GM12878 (cell line): ENCODE results near the gene DCTN1. TPM values are rescaled to one million over a fixed set of nuclear protein-coding genes. Genes with fewer than 3 reads are reported as not detected.

ENCODE experiments used
- ATAC-seq: fragments of 200-7000 bp; cut with Tn5 transposase; 3 replicates; pipeline ENCODE4 v1.9.1; 2020; ENCODE audit warnings: mild to moderate bottlenecking, moderate library complexity
- BruUV-seq: library from RNA; stranded (reverse); fragments of 400-500 nt; replicated peaks from 2 replicates; lab custom pipeline; 2021; lab: Mats Ljungman, UMichigan
- CTCF ChIA-PET: fragments of 300-600 bp; sonication (Branson Sonifier 250); formaldehyde crosslinking; extraction: SDS; loops from one replicate; lab custom pipeline; 2021; ENCODE audit warnings: inconsistent platforms; lab: Yijun Ruan, JAX
- POLR2A ChIA-PET: fragments of 350-600 bp; formaldehyde crosslinking; extraction: SDS; loops from one replicate; lab custom pipeline; 2021; ENCODE audit warnings: inconsistent platforms; lab: Charles Lee
- RAD21 ChIA-PET: fragments of 300-600 bp; sonication (Branson Sonifier 250); formaldehyde crosslinking; loops from one replicate; lab custom pipeline; 2023; ENCODE audit warnings: antibody characterized with exemption; ENCODE audit not compliant: unreplicated experiment; lab: Charles Lee
- SMC1A ChIA-PET: fragments of 300-600 bp; sonication (Branson Sonifier 250); formaldehyde crosslinking; loops from one replicate; lab custom pipeline; 2023; ENCODE audit not compliant: unreplicated experiment, uncharacterized antibody; lab: Charles Lee
- DNase-seq: peaks from one replicate; pipeline ENCODE4 v3.0.0-alpha.2; 2011; ENCODE audit warnings: low read depth, low spot score
- FAIRE-seq: peaks from 3 replicates; lab custom pipeline; 2011; peaks lifted over from hg19 to GRCh38; lab: Jason Lieb, UNC
- H2AFZ ChIP-seq: 2 replicates; pipeline ENCODE4 v1.6.0; 2011; ENCODE audit warnings: low read depth, low read length, control low read depth; ENCODE audit not compliant: control insufficient read depth
- H3K27ac ChIP-seq: 2 replicates; pipeline ENCODE4 v1.5.1; 2011; ENCODE audit warnings: control low read depth; ENCODE audit not compliant: control insufficient read depth, insufficient read depth
- H3K27me3 ChIP-seq, 2 experiments: replicated peaks in 1 of 2; 2 replicates each; pipeline versions ENCODE4 v1.6.0 to v1.6.1; 2011; ENCODE audit warnings: low read length in 1 of 2; ENCODE audit not compliant: control insufficient read depth in 2 of 2, insufficient read depth in 2 of 2
- H3K36me3 ChIP-seq, 2 experiments: 2 replicates each; pipeline ENCODE4 v1.5.1; 2011; ENCODE audit warnings: low read length in 1 of 2; ENCODE audit not compliant: control insufficient read depth in 2 of 2, insufficient read depth in 2 of 2
- H3K4me1 ChIP-seq: 2 replicates; pipeline ENCODE4 v1.6.1; 2011; ENCODE audit warnings: mild to moderate bottlenecking, low read length, moderate library complexity, mixed read lengths; ENCODE audit not compliant: control insufficient read depth, insufficient read depth
- H3K4me2 ChIP-seq: 2 replicates; pipeline ENCODE4 v1.6.0; 2011; ENCODE audit warnings: control low read depth; ENCODE audit not compliant: control insufficient read depth, insufficient read depth
- H3K4me3 ChIP-seq: fragments of 200-600 bp; sonication (generic); 2 replicates; pipeline ENCODE4 v1.5.1; 2016
- H3K79me2 ChIP-seq: 2 replicates; pipeline ENCODE4 v1.6.0; 2011; ENCODE audit warnings: low read length; ENCODE audit not compliant: control insufficient read depth, insufficient read depth
- H3K9ac ChIP-seq: 2 replicates; pipeline ENCODE4 v1.8.0; 2011; ENCODE audit warnings: low read length, control low read depth, mixed read lengths; ENCODE audit not compliant: control insufficient read depth, insufficient read depth
- H3K9me3 ChIP-seq: replicated peaks from 3 replicates; pipeline ENCODE4 v1.5.1; 2011; ENCODE audit warnings: mild to moderate bottlenecking, low read length; ENCODE audit not compliant: control insufficient read depth, insufficient read depth
- H4K20me1 ChIP-seq: 2 replicates; pipeline ENCODE4 v1.6.0; 2011; ENCODE audit not compliant: control insufficient read depth, insufficient read depth
- BACH1 ChIP-seq: fragments of 450-650 bp; IDR thresholded peaks from 2 replicates; pipeline ENCODE4 v1.6.1; 2017; ENCODE audit warnings: mild to moderate bottlenecking, borderline replicate concordance
- BCL11A ChIP-seq: IDR thresholded peaks from 2 replicates; pipeline ENCODE4 v1.6.1; 2011; ENCODE audit warnings: low read depth, low read length
- EED ChIP-seq: sonication (generic); IDR thresholded peaks from 2 replicates; pipeline ENCODE4 v1.6.1; 2016; ENCODE audit warnings: antibody characterized with exemption, low read depth
- FOXK2 ChIP-seq: fragments of 450-650 bp; IDR thresholded peaks from 2 replicates; pipeline ENCODE4 v1.6.1; 2017; ENCODE audit warnings: mild to moderate bottlenecking, moderate library complexity
- HDGF ChIP-seq: fragments of 450-650 bp; IDR thresholded peaks from 2 replicates; pipeline ENCODE4 v1.6.1; 2016; ENCODE audit warnings: antibody characterized with exemption
- MEF2B ChIP-seq: fragments of 450-650 bp; IDR thresholded peaks from 2 replicates; pipeline ENCODE4 v1.6.1; 2018; ENCODE audit warnings: mild to moderate bottlenecking, moderate library complexity; ENCODE audit not compliant: partially characterized antibody, poor library complexity, severe bottlenecking
- NFYA ChIP-seq: IDR thresholded peaks from 2 replicates; pipeline ENCODE4 v1.6.1; 2011; ENCODE audit warnings: low read depth, mild to moderate bottlenecking, low read length, improper control_type of control experiment, borderline replicate concordance
- PAX5 ChIP-seq: IDR thresholded peaks from 2 replicates; pipeline ENCODE4 v1.6.1; 2011; ENCODE audit warnings: low read depth, low read length, borderline replicate concordance
- SMAD1 ChIP-seq: fragments of 450-650 bp; IDR thresholded peaks from 2 replicates; pipeline ENCODE4 v1.6.1; 2018; ENCODE audit warnings: mild to moderate bottlenecking, low read depth; ENCODE audit not compliant: partially characterized antibody
- SRF ChIP-seq, 2 experiments: IDR thresholded peaks; 2 replicates each; pipeline ENCODE4 v1.6.1; 2011; ENCODE audit warnings: low read depth in 2 of 2, low read length in 2 of 2, mild to moderate bottlenecking in 1 of 2, moderate library complexity in 1 of 2
- SUZ12 ChIP-seq: fragments of 200-600 bp; sonication (generic); IDR thresholded peaks from one replicate; pipeline ENCODE4 v1.6.1; 2018; ENCODE audit warnings: antibody characterized with exemption, mild to moderate bottlenecking; ENCODE audit not compliant: unreplicated experiment
- TCF3 ChIP-seq: IDR thresholded peaks from 2 replicates; pipeline ENCODE4 v1.6.1; 2012; ENCODE audit warnings: low read depth, mild to moderate bottlenecking, low read length, borderline replicate concordance; ENCODE audit not compliant: insufficient read depth
- YBX1 ChIP-seq: fragments of 450-650 bp; IDR thresholded peaks from 2 replicates; pipeline ENCODE4 v1.6.1; 2016; ENCODE audit warnings: antibody characterized with exemption
- WGBS: methylation state at CpG from one replicate; pipeline ENCODE4 v1.1.6; 2016; ENCODE audit warnings: low lambda C conversion rate; ENCODE audit not compliant: insufficient replicate concordance, insufficient coverage; ENCODE audit errors: missing lambda C conversion rate; 5-methylcytosine and 5-hydroxymethylcytosine counted together
- in situ Hi-C: fragments of 300-500 bp; cut with MboI; formaldehyde crosslinking; loops from 9 replicates; pipeline ENCODE4 v1.14.3; 2018; ENCODE audit warnings: mixed read lengths
- intact Hi-C: fragments of 100-400 bp; cut with micrococcal nuclease; formaldehyde crosslinking; loops from one replicate; pipeline ENCODE4 v1.14.2; 2022; ENCODE audit not compliant: unreplicated experiment
- polyA plus RNA-seq, 11 experiments: library from polyadenylated mRNA; depleted of rRNA in 4 of 11; unstranded in 6 of 11; stranded (reverse) in 5 of 11; fragments of >200 nt; fragmentation: Nextera tagmentation in 4 of 11; fragmentation: Illumina TruSeq in 1 of 11; extraction: Ambion mirVana in 4 of 11; extraction: Trizol in 1 of 11; gene quantifications; 1 replicate in 1 of 11; 2 replicates in 10 of 11; pipeline versions ENCODE4 v1.2.1 to v1.2.3, GENCODE V29; 2011 to 2016; ENCODE audit warnings: inconsistent platforms in 2 of 11, missing spikeins in 2 of 11, low read depth in 1 of 11
- total RNA-seq, 4 experiments: library from RNA; depleted of rRNA in 3 of 4; stranded (reverse); fragments of >200 nt in 3 of 4; fragmentation: Illumina TruSeq in 1 of 4; extraction: Trizol in 1 of 4; gene quantifications; 2 replicates each; pipeline versions ENCODE4 v1.2.1 to v1.2.3, GENCODE V29; 2013 to 2021

The DCTN1 gene
- total and polyA plus RNA-seq, 10 of the 15 experiments (the other 5 are each of a cell fraction or from before 2014, with no cell fraction given): 44.1 to 116 (median 64.8) TPM

GRCh38 chr2:74391209-74391579, 11.1 kb upstream of the DCTN1 start:
- intact Hi-C loops (loop anchor here (5.0 to 10.0 kb wide), 3 partner anchors 124 to 246 kb away; partner anchors contain the start of gene BOLA3), in situ Hi-C loops (loop anchor here (10.0 kb wide), 1 partner anchor 566 kb away; the partner anchor contains the start of gene STAMBP)
- RAD21 ChIA-PET: interaction anchor here (0.8 to 3.5 kb wide), 14 partner anchors 9 to 563 kb away, joined by 3 to 14 read pairs (median 5); partner anchors contain the start of genes INO80B, STAMBP and WBP1
- H3K4me3 ChIP-seq: peak overlapping the region; percentile 88
- SMC1A ChIA-PET: interaction anchor here (0.7 to 6.1 kb wide), 18 partner anchors 10 to 567 kb away, joined by 3 to 36 read pairs (median 4); partner anchors contain the start of gene INO80B
- no peaks in the 10 kb centered on the region for H3K9me3 ChIP-seq
- H3K9ac ChIP-seq: peak overlapping the region; percentile 97
- H2AFZ ChIP-seq: peak overlapping the region; percentile 100
- H3K27ac ChIP-seq: peak overlapping the region; percentile 98
- H3K79me2 ChIP-seq: peaks cover 27% of the 10 kb centered on the region
- peak overlapping the region; percentile 78 for H3K4me2 ChIP-seq
- TF ChIP-seq EED (no peak), PAX5 (no peak), SRF (IDR thresholded peaks at IDR 0.05; ENCODE audit: low read depth in 2 of 2, low read length in 2 of 2) (no peak), FOXK2 (no peak), NFYA (no peak), TCF3 (no peak), YBX1 (no peak), BACH1 (no peak), SMAD1 (no peak), MEF2B (no peak), HDGF (no peak), BCL11A (no peak), SUZ12 (no peak)
- WGBS: under 1% methylated on average over 11 of the region's 11 CpGs
- no TSS peak for BruUV-seq
- peaks cover 3% of the 10 kb centered on the region; the same call in 1 of the 2 replicates for H3K4me1 ChIP-seq
- no peaks in the 10 kb centered on the region for H3K27me3 ChIP-seq
- CTCF ChIA-PET: interaction anchor here (0.5 to 5.2 kb wide), 40 partner anchors 9 to 674 kb away, joined by 3 to 48 read pairs (median 4); partner anchors contain the start of genes DCTN1 and INO80B
- H3K36me3 ChIP-seq: no peaks in the 10 kb centered on the region
- H4K20me1 ChIP-seq: 0 out of 2 replicates have a peak, but pooled peaks cover 3% of the 10 kb centered on the region
- FAIRE-seq (no peak), DNase-seq (no peak), ATAC-seq (no peak)
- POLR2A ChIA-PET: interaction anchor here (0.6 to 1.6 kb wide), 12 partner anchors 10 to 447 kb away, joined by 3 to 6 read pairs (median 3); partner anchors contain the start of genes C2orf81, INO80B and WDR54
